Measurements from ENCODE around the gene CCDC57. TPM values are rescaled to one million over a fixed set of nuclear protein-coding genes. Genes with fewer than 3 reads are reported as not detected.
"Not testable (repeated sequence)": the region's sequence is repeated elsewhere in the genome, so short reads cannot be mapped to it uniquely, and the experiment has no call there.

Gene CCDC57
- total and polyA plus RNA-seq, 2 experiments from 2014 or later: 46.2 to 53.5 TPM

DNA sequence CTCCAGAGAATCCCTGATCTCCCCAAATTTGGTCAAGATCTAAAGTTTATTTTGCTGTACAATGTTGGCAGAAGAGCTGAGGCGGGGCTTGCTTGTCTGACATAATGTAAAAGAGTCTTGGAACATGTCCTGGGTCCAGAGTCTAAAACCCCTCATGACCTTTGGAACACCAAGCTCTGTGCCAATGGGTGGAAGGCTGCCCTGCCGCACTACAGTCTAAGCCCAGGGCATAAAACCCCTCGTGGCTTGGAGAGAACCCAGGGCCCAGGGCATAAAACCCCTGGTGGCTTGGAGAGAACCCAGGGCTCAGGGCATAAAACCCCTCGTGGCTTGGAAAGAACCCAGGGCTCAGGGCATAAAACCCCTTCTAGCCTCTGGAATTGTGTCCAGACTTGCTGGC, 36.7 kb downstream of the CCDC57 start:
- H3K27me3 ChIP-seq: no peaks in the 10 kb centered on the region
- no peak overlapping the region for H3K4me3 ChIP-seq
- no peak for TF ChIP-seq CTCF (IDR thresholded peaks at IDR 0.05; ENCODE audit: low read depth, low read length)
- H3K4me1 ChIP-seq (ENCODE audit: low read depth): peaks cover 17% of the 10 kb centered on the region
- no peak overlapping the region for H3K27ac ChIP-seq
- peaks cover 13% of the 10 kb centered on the region for H3K36me3 ChIP-seq
- no peak for DNase-seq (ENCODE audit: low read depth in 1 of 2, low spot score in 1 of 2)
- H3K9me3 ChIP-seq (ENCODE audit: low read depth): no peaks in the 10 kb centered on the region

GRCh38 chr17:82175201-82175600, 37.4 kb downstream of the CCDC57 start:
- no peak for TF ChIP-seq CTCF (IDR thresholded peaks at IDR 0.05; ENCODE audit: low read depth, low read length)
- Histone ChIP-seq H3K9me3 (ENCODE audit: low read depth) (no peaks in the 10 kb centered on the region), H3K27ac (no peak overlapping the region), H3K36me3 (peaks cover 13% of the 10 kb centered on the region), H3K4me3 (no peak overlapping the region), H3K4me1 (ENCODE audit: low read depth) (peaks cover 17% of the 10 kb centered on the region), H3K27me3 (no peaks in the 10 kb centered on the region)
- DNase-seq (ENCODE audit: low read depth in 1 of 2, low spot score in 1 of 2): no peak

DNA sequence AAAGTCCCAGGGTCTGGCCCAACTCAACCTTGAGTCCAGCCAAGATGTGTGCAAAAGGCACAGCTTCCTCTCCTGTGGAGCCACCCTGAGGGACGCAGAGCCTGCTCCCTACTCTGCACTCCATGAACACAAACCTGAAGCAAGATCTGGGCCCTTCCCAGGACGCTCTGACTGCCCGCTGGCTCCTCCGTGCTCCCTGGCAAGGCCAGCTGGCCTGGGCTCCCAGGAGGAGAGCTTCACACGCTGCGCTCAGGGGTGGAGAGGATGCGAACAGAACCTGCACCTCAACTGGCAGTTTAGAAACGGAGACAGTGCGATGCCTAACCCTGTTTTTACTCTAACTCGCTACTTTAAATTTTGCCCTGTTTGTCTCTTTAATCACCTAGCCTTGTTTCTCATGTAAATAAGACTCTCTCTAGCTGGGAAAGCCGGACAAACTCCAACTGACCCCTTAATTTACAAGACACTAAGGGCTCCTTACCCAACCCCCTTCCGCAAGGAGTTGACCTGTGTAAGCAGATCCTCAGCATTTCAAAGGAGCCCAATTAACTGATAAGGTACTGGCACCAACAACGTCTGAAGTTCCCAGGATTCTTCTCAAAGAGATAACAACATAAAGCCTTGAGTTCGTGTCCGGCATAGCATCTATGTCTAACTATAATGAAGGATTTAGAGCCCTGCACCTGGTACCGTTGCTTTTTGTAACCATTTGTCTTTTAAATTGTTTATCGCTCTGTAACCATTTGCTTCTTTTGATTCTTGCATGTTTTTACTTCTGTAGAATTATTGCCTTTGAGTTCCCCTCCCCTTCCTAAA, 38.4 kb downstream of the CCDC57 start:
- peaks cover 17% of the 10 kb centered on the region for H3K4me1 ChIP-seq (ENCODE audit: low read depth)
- peaks cover 13% of the 10 kb centered on the region for H3K36me3 ChIP-seq
- not testable (repeated sequence) for H3K27ac ChIP-seq; H3K4me3 ChIP-seq; H3K9me3 ChIP-seq (ENCODE audit: low read depth); H3K27me3 ChIP-seq
- peak in 1 of 2 donors; percentile 18 for DNase-seq (ENCODE audit: low read depth in 1 of 2, low spot score in 1 of 2)

GRCh38 chr17:82173351-82174041, 39.1 kb downstream of the CCDC57 start:
- peaks cover 13% of the 10 kb centered on the region for H3K36me3 ChIP-seq
- H3K4me1 ChIP-seq (ENCODE audit: low read depth): peaks cover 17% of the 10 kb centered on the region
- H3K4me3 ChIP-seq: no peak overlapping the region
- peak in 1 of 2 donors; percentile 23 for DNase-seq (ENCODE audit: low read depth in 1 of 2, low spot score in 1 of 2)
- H3K9me3 ChIP-seq (ENCODE audit: low read depth): no peaks in the 10 kb centered on the region
- no peak for TF ChIP-seq CTCF (IDR thresholded peaks at IDR 0.05; ENCODE audit: low read depth, low read length)
- no peak overlapping the region for H3K27ac ChIP-seq
- no peaks in the 10 kb centered on the region for H3K27me3 ChIP-seq

- Histone ChIP-seq H3K36me3 (peaks cover 5% of the 10 kb centered on the region), H3K4me3 (no peak overlapping the region)
Measured at GRCh38 chr17:82172486-82173160, 40.0 kb downstream of the CCDC57 start.

More at GRCh38 chr17:82172486-82173160, 40.0 kb downstream of the CCDC57 start:
- DNase-seq (ENCODE audit: low read depth in 1 of 2, low spot score in 1 of 2): no peak
- peaks cover 17% of the 10 kb centered on the region for H3K4me1 ChIP-seq (ENCODE audit: low read depth)
- no peak overlapping the region for H3K27ac ChIP-seq
- H3K9me3 ChIP-seq (ENCODE audit: low read depth): no peaks in the 10 kb centered on the region
- H3K27me3 ChIP-seq: no peaks in the 10 kb centered on the region
- TF ChIP-seq CTCF (IDR thresholded peaks at IDR 0.05; ENCODE audit: low read depth, low read length): no peak
